Erythroblast (primary cell): ENCODE measurements around the gene ZDHHC13.
A peak's percentile ranks its signal among the peaks of the same experiment; 100 is the strongest.

ENCODE experiments used
- DNase-seq, 2 experiments: peaks; one replicate each; lab custom pipeline; 2025; lab: John Stamatoyannopoulos, UW
- GATA1 ChIP-seq: IDR thresholded peaks from 2 replicates; pipeline ENCODE4 v1.6.1; 2011; ENCODE audit warnings: low read depth, mild to moderate bottlenecking, control low read depth, low read length, moderate library complexity
- POLR2A ChIP-seq: IDR thresholded peaks from 2 replicates; pipeline ENCODE4 v1.6.1; 2011; ENCODE audit warnings: mild to moderate bottlenecking, low read length

The ZDHHC13 gene, protein sequence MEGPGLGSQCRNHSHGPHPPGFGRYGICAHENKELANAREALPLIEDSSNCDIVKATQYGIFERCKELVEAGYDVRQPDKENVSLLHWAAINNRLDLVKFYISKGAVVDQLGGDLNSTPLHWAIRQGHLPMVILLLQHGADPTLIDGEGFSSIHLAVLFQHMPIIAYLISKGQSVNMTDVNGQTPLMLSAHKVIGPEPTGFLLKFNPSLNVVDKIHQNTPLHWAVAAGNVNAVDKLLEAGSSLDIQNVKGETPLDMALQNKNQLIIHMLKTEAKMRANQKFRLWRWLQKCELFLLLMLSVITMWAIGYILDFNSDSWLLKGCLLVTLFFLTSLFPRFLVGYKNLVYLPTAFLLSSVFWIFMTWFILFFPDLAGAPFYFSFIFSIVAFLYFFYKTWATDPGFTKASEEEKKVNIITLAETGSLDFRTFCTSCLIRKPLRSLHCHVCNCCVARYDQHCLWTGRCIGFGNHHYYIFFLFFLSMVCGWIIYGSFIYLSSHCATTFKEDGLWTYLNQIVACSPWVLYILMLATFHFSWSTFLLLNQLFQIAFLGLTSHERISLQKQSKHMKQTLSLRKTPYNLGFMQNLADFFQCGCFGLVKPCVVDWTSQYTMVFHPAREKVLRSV

GRCh38 chr11:19116971-19117759 lies at the start of gene ZDHHC13:
Gene ZDHHC13, plus strand, starts transcription at chr11:19117168. Its CDS starts 82 bp downstream, at chr11:19117250.
- TF ChIP-seq GATA1 (no peak), POLR2A (peak; percentile 56)
- DNase-seq: peak; percentile 87 to 91

GRCh38 chr11:19071255-19071654 lies 45.7 kb upstream of the ZDHHC13 start:
- peak; percentile 80 to 87 for DNase-seq
- TF ChIP-seq GATA1: no peak
- no peak for TF ChIP-seq POLR2A

- no peak for TF ChIP-seq GATA1
- TF ChIP-seq POLR2A: no peak
- no peak for DNase-seq
Observed at GRCh38 chr11:19072464-19072863, 44.5 kb upstream of the ZDHHC13 start.

DNA sequence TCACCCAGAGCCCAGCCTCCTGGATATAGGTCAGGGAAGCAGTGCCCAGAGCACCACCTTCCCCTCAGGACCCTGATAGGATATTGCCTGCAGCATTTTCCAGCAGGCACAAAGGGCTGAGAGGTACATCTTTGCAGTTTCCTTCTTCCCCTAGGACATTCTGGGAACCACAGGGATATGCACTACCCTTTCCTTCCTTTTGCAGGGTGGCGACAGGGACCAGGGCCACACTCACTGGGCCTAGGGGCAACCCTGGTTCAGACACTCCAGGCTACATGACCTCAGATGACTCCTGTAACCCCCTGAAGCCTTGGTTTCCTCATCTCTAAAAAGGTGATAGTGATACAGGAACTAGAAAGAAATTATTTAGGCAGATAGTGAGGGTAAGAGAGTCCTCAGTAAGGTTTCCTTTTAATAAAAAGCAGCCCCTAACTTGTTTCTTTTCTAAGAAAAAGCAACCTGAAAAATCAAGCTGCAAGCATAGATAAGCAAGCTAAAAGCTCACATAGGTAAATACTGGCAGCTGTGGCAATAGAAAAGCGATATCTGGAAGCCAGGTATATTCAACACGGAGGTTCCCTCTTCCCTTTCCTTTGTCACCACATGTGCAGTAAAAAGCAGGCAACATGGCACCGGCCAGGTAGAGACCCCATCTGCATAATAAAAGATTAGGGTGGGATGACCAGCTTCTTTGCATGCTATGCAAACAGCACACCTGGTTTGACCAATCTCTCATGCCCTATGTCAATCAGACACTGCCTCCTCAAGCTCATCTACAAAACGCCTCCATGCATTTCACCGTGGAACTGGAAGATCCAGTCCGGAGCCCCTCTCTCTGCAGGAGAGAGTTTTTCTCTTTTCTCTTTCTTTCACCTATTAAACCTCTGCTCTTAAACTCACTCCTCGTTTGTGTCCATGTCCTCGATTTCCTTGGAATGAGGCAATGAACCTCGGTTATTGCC lies 43.2 kb upstream of the ZDHHC13 start:
- DNase-seq: no peak
- TF ChIP-seq GATA1 (no peak), POLR2A (no peak)

DNA sequence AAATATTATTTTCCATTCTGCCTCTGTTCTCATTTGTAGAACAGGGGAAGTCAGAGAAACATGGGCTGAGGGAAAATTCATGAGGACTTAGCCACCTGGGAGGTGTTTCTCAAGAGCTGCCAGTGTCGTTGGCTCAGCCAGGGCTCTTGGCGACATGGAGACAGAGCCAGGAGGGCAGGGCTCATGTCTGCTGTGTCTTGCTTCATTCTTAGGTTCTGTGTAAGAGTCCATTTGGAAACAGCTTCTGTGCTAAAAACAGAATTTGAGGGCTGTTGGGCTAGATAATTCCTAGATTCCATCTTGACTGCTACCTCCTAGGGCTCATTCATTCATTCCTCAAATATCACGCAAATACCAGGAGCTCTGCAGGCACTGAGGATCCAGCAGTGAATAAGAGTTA lies 41.3 kb upstream of the ZDHHC13 start:
- DNase-seq: no peak
- no peak for TF ChIP-seq POLR2A
- TF ChIP-seq GATA1: no peak

DNA sequence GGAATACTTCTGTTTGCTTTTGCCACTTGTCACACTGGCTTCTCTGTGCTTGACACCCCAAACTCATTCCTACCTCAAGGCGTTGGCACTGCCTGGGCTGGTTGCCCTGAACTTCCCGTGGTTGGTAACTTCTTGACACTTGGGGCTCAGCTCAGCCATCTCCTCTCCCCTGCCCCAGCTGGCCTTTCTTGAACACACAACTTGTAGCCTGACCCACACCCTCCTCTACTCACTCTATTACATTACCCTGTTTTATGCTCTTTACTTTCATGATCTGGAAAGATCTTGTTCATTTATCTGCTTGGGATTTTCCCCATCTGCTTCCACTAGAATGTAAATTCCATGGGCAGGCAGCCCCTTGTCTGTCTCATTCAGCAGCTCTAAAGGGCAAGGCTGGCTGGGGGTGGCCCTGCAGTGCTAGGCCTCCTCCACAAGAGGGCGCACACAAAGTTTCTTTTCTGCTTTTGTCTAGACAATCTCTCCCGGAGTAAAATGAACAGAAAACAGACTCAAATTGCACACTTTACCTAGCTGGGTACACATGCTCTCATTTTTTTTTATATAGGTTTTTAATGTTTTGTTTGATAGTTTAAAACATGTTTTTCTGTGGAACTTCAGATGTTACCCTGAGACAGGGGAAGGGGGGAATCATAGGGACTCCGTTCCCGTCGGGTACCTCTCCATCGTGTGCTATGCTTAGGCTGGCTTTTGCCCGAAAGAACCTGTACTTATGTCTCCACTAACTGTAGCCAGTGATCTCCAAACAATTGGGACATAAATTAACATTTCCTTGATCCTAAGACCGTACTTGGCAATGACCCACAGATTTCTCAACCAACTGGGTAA lies 40.0 kb upstream of the ZDHHC13 start:
- TF ChIP-seq POLR2A (no peak), GATA1 (no peak)

DNA sequence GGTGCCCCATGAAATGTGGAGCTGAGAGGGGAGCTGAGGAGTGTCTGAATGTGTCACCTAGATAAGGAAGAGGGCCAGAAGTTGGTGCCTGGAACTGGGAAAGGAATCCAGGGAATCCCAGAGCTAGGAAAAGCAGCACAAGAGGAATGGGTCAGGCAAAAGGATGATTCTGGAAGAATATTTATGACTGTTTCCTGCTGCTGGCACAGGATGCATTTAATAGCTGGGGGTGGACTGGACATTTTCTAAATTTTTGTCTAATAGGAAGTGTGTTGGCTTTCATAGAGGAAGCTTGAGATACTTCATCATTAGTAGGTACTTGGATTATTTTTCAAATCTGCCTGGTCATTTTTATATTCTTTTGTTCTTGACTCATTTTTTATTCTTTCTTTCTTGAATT lies 39.0 kb upstream of the ZDHHC13 start:
- DNase-seq: no peak
- TF ChIP-seq POLR2A (no peak), GATA1 (no peak)

More for the DNA sequence above, 40.0 kb upstream of the ZDHHC13 start:
- peak; percentile 31 to 57 for DNase-seq

- TF ChIP-seq GATA1 (no peak), POLR2A (no peak)
- DNase-seq: no peak
Observed at GRCh38 chr11:19079643-19080440, 37.1 kb upstream of the ZDHHC13 start.

GRCh38 chr11:19080579-19080993 lies 36.4 kb upstream of the ZDHHC13 start:
- DNase-seq: no peak
- no peak for TF ChIP-seq POLR2A
- TF ChIP-seq GATA1: no peak

DNA sequence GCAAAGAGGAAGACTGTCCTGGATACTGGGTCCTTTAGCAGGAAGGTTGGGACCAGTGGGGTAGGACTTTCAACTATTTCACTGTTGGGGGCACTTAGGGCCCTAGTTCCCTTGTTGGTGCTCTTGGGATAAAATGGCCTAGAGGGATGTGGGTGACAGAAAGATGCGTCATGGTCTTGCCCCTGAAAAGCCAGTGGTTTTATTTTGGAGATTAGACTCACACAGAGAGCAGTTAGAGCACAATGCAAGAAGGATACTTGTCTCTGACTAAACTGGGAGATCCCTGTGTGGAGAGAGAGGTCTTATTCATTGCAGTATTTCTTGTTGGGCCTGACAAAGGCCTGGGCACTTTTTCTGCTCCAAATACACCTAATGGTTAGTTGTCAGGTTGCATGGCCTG lies 33.8 kb upstream of the ZDHHC13 start:
- no peak for TF ChIP-seq POLR2A
- no peak for TF ChIP-seq GATA1
- DNase-seq: no peak

DNA sequence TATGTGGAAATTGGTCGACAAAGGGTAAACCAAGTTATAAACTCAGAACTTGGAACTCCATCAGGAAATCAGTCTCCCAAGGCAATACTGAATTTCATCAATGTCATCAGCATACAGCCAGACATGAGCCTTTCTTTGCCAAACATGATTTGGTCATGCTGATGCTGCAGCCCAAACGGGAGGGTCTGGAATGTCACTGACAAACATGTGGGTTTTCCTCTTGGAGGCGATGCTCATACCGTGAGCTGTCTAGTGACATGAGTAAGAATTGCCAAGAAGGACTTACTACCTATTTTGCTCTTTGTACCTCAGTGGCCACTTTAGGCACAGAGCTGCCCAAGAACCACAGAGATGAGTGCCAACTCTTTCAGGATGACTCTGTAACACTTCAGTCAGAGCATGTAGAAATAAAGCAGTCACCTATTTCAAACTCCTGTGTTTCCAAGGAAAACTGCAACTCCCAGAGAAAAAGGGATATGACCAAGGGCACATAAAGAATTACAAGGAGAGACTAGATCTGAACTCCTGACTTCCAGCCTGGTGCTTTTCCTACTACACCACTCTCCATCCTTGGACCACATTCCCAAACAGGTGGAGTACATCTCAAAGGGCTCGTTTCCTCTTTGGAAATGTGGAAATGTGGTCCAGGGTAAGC lies 32.2 kb upstream of the ZDHHC13 start:
- TF ChIP-seq GATA1 (no peak), POLR2A (no peak)
- DNase-seq: no peak
